ENCODE data around the gene YPEL1. TPM values are rescaled to one million over a fixed set of nuclear protein-coding genes. Genes with fewer than 3 reads are reported as not detected.

The YPEL1 gene
- total and polyA plus RNA-seq, 2 of the 13 experiments (the other 11 are each of a cell fraction or from before 2014, with no cell fraction given): 0.33 to 2.5 TPM

DNA sequence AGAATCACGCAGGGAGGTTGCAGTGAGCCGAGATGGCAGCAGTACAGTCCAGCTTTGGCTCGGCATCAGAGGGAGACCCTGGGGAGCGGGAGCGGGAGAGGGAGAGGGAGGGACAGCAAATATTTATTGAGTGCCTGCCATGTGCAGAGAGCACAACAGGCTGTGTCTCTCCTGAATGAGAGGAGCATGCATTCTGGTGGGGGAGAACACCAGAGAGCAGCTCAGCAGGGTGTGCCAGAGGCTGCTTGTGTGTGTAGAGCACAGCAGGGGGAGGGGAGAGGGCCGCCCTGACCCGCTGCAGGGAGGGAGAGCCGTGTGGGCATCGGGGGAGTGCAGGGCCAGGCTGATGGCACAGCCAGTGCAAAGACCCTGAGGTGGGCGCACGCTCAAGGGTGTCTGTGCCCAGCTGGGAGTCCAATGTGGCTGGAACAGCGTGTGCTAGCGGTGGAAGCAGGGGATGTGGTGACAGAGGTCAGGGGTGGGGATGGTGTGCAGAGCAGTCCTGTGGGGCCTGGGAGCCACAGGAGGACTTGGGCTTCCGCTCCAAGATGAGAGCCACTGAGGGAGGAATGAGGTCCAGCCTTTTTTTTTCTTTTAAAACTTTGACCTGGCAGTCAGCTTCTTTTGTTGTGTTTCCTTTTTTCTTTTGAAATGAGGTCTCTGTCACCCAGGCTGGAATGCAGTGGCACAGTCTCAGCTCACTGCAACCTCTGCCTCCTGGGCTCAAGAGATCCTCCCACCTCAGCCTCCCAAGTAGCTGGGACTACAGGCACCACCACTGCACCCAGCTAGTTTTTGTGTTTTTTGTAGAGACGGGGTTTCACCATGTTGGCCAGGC is 57.8 kb downstream of the YPEL1 start (continued):
- 0 out of 2 replicates have a peak, but pooled peaks have one; percentile 62 for TF ChIP-seq HIVEP1 (CRISPR knock-in tag; IDR thresholded peaks at IDR 0.05)
- TF ChIP-seq, protein P1, sequence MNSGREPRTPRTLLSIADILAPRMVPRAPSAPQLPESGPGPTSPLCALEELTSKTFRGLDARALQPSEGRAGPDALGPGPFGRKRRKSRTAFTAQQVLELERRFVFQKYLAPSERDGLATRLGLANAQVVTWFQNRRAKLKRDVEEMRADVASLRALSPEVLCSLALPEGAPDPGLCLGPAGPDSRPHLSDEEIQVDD (CRISPR knock-in tag; IDR thresholded peaks at IDR 0.05; ENCODE audit: borderline replicate concordance): 0 out of 2 replicates have a peak, but pooled peaks have one; percentile 35
- TF ChIP-seq ZNF296 (CRISPR knock-in tag; conservative IDR thresholded peaks at IDR 0.05): no peak
- TF ChIP-seq ZBTB38 (CRISPR knock-in tag; IDR thresholded peaks at IDR 0.05): peak; percentile 53; the same call in 1 of the 2 replicates
- TF ChIP-seq, protein P2, sequence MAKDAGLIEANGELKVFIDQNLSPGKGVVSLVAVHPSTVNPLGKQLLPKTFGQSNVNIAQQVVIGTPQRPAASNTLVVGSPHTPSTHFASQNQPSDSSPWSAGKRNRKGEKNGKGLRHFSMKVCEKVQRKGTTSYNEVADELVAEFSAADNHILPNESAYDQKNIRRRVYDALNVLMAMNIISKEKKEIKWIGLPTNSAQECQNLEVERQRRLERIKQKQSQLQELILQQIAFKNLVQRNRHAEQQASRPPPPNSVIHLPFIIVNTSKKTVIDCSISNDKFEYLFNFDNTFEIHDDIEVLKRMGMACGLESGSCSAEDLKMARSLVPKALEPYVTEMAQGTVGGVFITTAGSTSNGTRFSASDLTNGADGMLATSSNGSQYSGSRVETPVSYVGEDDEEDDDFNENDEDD (CRISPR knock-in tag; IDR thresholded peaks at IDR 0.05; ENCODE audit: borderline replicate concordance): peak; percentile 33; the same call in 1 of the 2 replicates
- peak; percentile 60 for TF ChIP-seq DPF2 (CRISPR knock-in tag; IDR thresholded peaks at IDR 0.05; ENCODE audit: borderline replicate concordance, low read depth)
- TF ChIP-seq ZNF160 (CRISPR knock-in tag; IDR thresholded peaks at IDR 0.05): no peak
- TF ChIP-seq HDAC1 (CRISPR knock-in tag; IDR thresholded peaks at IDR 0.05): peak; percentile 76
- no peak for TF ChIP-seq ZNF33A (CRISPR knock-in tag; IDR thresholded peaks at IDR 0.05; ENCODE audit: borderline replicate concordance)
- no peak for TF ChIP-seq ZNF569 (CRISPR knock-in tag; IDR thresholded peaks at IDR 0.05; ENCODE audit: borderline replicate concordance)
- TF ChIP-seq, protein P3, sequence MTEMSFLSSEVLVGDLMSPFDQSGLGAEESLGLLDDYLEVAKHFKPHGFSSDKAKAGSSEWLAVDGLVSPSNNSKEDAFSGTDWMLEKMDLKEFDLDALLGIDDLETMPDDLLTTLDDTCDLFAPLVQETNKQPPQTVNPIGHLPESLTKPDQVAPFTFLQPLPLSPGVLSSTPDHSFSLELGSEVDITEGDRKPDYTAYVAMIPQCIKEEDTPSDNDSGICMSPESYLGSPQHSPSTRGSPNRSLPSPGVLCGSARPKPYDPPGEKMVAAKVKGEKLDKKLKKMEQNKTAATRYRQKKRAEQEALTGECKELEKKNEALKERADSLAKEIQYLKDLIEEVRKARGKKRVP (CRISPR knock-in tag; IDR thresholded peaks at IDR 0.05): no peak
- TF ChIP-seq AKAP8 (CRISPR knock-in tag; IDR thresholded peaks at IDR 0.05): peak; percentile 80; the same call in 1 of the 2 replicates
- TF ChIP-seq, protein P4, sequence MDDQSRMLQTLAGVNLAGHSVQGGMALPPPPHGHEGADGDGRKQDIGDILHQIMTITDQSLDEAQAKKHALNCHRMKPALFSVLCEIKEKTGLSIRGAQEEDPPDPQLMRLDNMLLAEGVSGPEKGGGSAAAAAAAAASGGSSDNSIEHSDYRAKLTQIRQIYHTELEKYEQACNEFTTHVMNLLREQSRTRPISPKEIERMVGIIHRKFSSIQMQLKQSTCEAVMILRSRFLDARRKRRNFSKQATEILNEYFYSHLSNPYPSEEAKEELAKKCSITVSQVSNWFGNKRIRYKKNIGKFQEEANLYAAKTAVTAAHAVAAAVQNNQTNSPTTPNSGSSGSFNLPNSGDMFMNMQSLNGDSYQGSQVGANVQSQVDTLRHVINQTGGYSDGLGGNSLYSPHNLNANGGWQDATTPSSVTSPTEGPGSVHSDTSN (CRISPR knock-in tag; IDR thresholded peaks at IDR 0.05; ENCODE audit: borderline replicate concordance): no peak
- no peak for TF ChIP-seq CEBPB (IDR thresholded peaks at IDR 0.05; ENCODE audit: borderline replicate concordance, low read depth, low read length)
- TF ChIP-seq MBNL3 (CRISPR knock-in tag; conservative IDR thresholded peaks at IDR 0.05): no peak
- TF ChIP-seq MTF1 (CRISPR knock-in tag; IDR thresholded peaks at IDR 0.05): no peak
- TF ChIP-seq POLR2AphosphoS2 (IDR thresholded peaks at IDR 0.05; ENCODE audit: low read depth, low read length): no peak
- no peak for TF ChIP-seq ZNF205 (CRISPR knock-in tag; IDR thresholded peaks at IDR 0.05)
- no peak for TF ChIP-seq BHLHE40 (IDR thresholded peaks at IDR 0.05; ENCODE audit: low read length)
- no peak for TF ChIP-seq CREM (IDR thresholded peaks at IDR 0.05)
- TF ChIP-seq CREM (CRISPR knock-in tag; IDR thresholded peaks at IDR 0.05): no peak
- peak; percentile 60; the same call in 1 of the 2 replicates for TF ChIP-seq ZMYM4 (CRISPR knock-in tag; IDR thresholded peaks at IDR 0.05)
- TF ChIP-seq ZNF7 (CRISPR knock-in tag; IDR thresholded peaks at IDR 0.05): no peak
- TF ChIP-seq SP5 (CRISPR knock-in tag; IDR thresholded peaks at IDR 0.05; ENCODE audit: borderline replicate concordance, low read depth): peak; percentile 96
- TF ChIP-seq ZZZ3 (CRISPR knock-in tag; IDR thresholded peaks at IDR 0.05; ENCODE audit: borderline replicate concordance): no peak
- peak; percentile 99 for TF ChIP-seq ZNF746 (CRISPR knock-in tag; IDR thresholded peaks at IDR 0.05)

All from HepG2 (cell line).